ENCODE measurements around the gene ST3GAL5.

DNA sequence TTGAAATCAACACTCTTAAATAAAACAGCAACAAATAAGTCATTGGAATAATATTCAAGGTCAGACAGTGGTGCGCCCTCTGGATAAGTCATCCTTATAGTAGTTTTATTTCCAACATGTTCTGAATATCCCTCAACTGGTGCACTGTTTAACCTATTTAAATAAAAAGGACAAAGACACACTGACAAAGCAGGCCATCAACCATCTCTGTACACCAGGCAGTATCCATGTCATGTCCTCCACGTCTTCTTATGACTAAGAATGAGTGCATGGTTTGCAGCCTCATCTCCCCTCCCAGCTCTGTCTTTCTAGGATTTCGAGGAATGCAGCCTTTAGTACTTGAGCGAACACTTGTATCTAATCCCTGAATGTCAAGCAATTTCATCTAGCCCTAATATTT lies 42.4 kb downstream of the ST3GAL5 start:
- TF ChIP-seq, protein P1, sequence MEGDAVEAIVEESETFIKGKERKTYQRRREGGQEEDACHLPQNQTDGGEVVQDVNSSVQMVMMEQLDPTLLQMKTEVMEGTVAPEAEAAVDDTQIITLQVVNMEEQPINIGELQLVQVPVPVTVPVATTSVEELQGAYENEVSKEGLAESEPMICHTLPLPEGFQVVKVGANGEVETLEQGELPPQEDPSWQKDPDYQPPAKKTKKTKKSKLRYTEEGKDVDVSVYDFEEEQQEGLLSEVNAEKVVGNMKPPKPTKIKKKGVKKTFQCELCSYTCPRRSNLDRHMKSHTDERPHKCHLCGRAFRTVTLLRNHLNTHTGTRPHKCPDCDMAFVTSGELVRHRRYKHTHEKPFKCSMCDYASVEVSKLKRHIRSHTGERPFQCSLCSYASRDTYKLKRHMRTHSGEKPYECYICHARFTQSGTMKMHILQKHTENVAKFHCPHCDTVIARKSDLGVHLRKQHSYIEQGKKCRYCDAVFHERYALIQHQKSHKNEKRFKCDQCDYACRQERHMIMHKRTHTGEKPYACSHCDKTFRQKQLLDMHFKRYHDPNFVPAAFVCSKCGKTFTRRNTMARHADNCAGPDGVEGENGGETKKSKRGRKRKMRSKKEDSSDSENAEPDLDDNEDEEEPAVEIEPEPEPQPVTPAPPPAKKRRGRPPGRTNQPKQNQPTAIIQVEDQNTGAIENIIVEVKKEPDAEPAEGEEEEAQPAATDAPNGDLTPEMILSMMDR (conservative IDR thresholded peaks at IDR 0.05): no peak
- no peak for TF ChIP-seq EZH2 (IDR thresholded peaks at IDR 0.05; ENCODE audit: low read depth)
